ELR (cell line): ENCODE measurements around the gene FGFR1OP2.

Experiments used
- DNase-seq: peaks from one replicate; pipeline ENCODE4 v3.0.0-alpha.2; 2015; ENCODE audit warnings: low read depth

FGFR1OP2 gene

GRCh38 chr12:27003421-27004381 lies 65.4 kb downstream of the FGFR1OP2 start:
- no peak for DNase-seq

- no peak for DNase-seq
Measured at GRCh38 chr12:27005495-27005894, 67.2 kb downstream of the FGFR1OP2 start.

GRCh38 chr12:27006797-27007467 lies 68.7 kb downstream of the FGFR1OP2 start:
- no peak for DNase-seq

GRCh38 chr12:27008081-27008480 lies 69.8 kb downstream of the FGFR1OP2 start:
- no peak for DNase-seq

- DNase-seq, result peak; percentile 49
Measured at GRCh38 chr12:27009881-27010301, 71.6 kb downstream of the FGFR1OP2 start.

GRCh38 chr12:27012239-27012981 lies 74.1 kb downstream of the FGFR1OP2 start:
- DNase-seq, result no peak

GRCh38 chr12:27012982-27013255 lies 74.6 kb downstream of the FGFR1OP2 start:
- DNase-seq, result no peak

- DNase-seq, result peak; percentile 51
Measured at GRCh38 chr12:27013611-27014084, 75.4 kb downstream of the FGFR1OP2 start.

- DNase-seq, result peak; percentile 92
Measured at GRCh38 chr12:27014085-27014858, 76.0 kb downstream of the FGFR1OP2 start, which contains the start of gene TM7SF3. TSS of gene TM7SF3 (minus strand) at chr12:27014384. CDS start at chr12:27014168, 216 bp downstream.

GRCh38 chr12:27014859-27015729 lies 76.8 kb downstream of the FGFR1OP2 start:
- no peak for DNase-seq

- peak; percentile 71 for DNase-seq
Measured at GRCh38 chr12:27015730-27016076, 77.4 kb downstream of the FGFR1OP2 start.
